Activated CD4-positive, alpha-beta memory T cell treated with anti-CD3 and anti-CD28 coated beads for 36 hours (primary cell): ENCODE data around the gene KLHL35. TPM values are rescaled to one million over a fixed set of nuclear protein-coding genes. Genes with fewer than 3 reads are reported as not detected.
A peak's percentile ranks its signal among the peaks of the same experiment; 100 is the strongest.
"Not testable (repeated sequence)": the region's sequence is repeated elsewhere in the genome, so short reads cannot be mapped to it uniquely, and the experiment has no call there.

ENCODE experiments used
- CTCF ChIA-PET: fragments of 350-600 bp; sonication (Branson Sonifier 250); formaldehyde crosslinking; loops from one replicate; lab custom pipeline; 2021; ENCODE audit warnings: antibody characterized with exemption, inconsistent platforms; lab: Charles Lee
- POLR2A ChIA-PET: fragments of 350-600 bp; sonication (Branson Sonifier 250); formaldehyde crosslinking; loops from one replicate; lab custom pipeline; 2021; ENCODE audit warnings: antibody characterized with exemption; lab: Charles Lee
- DNase-seq: peaks from one replicate; pipeline ENCODE4 v3.0.0-alpha.2; 2020
- H3K27ac Mint-ChIP-seq: one replicate; pipeline ENCODE4 v1.8.0; 2021; ENCODE audit warnings: mixed read lengths
- H3K27me3 Mint-ChIP-seq: one replicate; pipeline ENCODE4 v1.8.0; 2021; ENCODE audit warnings: mixed read lengths
- H3K36me3 Mint-ChIP-seq: one replicate; pipeline ENCODE4 v1.8.0; 2021; ENCODE audit warnings: mixed read lengths
- H3K4me1 Mint-ChIP-seq: one replicate; pipeline ENCODE4 v1.8.0; 2021; ENCODE audit warnings: low read depth, mixed read lengths
- H3K4me3 Mint-ChIP-seq: one replicate; pipeline ENCODE4 v1.8.0; 2021; ENCODE audit warnings: mild to moderate bottlenecking, mixed read lengths
- H3K9me3 Mint-ChIP-seq: one replicate; pipeline ENCODE4 v1.8.0; 2021; ENCODE audit warnings: mixed read lengths
- intact Hi-C: fragments of 100-400 bp; cut with micrococcal nuclease; formaldehyde crosslinking; loops from one replicate; pipeline ENCODE4 v1.15.1; 2023
- total RNA-seq, 2 experiments: library from RNA; stranded (reverse); gene quantifications; one replicate each; pipeline ENCODE4 v1.2.3, GENCODE V29; 2021

KLHL35 gene
- total RNA-seq, 2 experiments from 2014 or later, result 0.12 to 0.51 TPM

DNA sequence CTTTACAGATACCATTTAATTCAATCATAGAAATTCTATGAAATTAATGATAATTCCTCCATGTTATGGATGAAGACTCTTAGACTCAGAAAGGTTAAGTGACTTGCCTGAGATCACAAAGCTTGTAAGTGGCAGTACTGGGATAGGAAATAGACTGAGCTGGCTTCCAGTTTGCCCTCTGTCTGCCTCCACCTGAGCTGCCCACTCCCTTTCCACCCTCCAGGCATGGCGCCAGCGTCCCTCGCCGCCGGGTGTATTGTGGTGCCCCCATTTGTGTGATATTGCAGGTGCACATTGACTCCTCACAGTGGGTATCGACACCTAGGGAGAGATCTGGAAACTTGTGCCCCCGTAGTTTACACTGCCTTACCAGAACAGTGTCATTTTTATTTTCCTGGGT is 43.1 kb downstream of the KLHL35 start:
- POLR2A ChIA-PET, result no interaction called here
- H3K9me3 Mint-ChIP-seq, result no peaks in the 10 kb centered on the region
- intact Hi-C loops, result loop anchor here (5.0 kb wide), 1 partner anchor 57 kb away; no protein-coding TSS in a partner anchor
- peaks cover 3% of the 10 kb centered on the region for H3K4me1 Mint-ChIP-seq
- CTCF ChIA-PET, result interaction anchor here (0.7 to 14.3 kb wide), 9 partner anchors 8 to 141 kb away, joined by 3 to 435 read pairs (median 5); partner anchors contain the start of gene RPS3
- H3K4me3 Mint-ChIP-seq, result no peak overlapping the region
- no peak overlapping the region for H3K27ac Mint-ChIP-seq
- DNase-seq, result no peak
- H3K36me3 Mint-ChIP-seq, result no peaks in the 10 kb centered on the region
- H3K27me3 Mint-ChIP-seq, result peaks cover 6% of the 10 kb centered on the region

DNA sequence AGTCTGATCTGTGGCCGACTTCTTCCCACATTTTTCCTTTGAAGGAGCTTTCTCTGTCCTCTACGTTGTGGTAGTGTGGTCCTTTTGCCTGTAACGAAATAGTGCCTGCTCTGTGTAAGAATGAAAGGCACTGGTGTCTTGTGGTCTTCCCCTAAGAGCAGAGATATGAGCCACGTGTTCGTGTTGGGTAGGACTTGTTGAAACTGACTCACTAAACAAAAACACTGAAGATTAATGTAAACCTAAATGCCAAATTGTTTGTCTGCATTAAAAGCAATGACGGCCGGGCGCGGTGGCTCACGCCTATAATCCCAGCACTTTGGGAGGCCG is 43.8 kb downstream of the KLHL35 start:
- Mint-ChIP-seq H3K4me3 (no peak overlapping the region), H3K4me1 (peaks cover 7% of the 10 kb centered on the region), H3K9me3 (no peaks in the 10 kb centered on the region), H3K27ac (no peak overlapping the region), H3K27me3 (peaks cover 6% of the 10 kb centered on the region), H3K36me3 (no peaks in the 10 kb centered on the region)
- POLR2A ChIA-PET, result interaction anchor here (1.0 kb wide), 1 partner anchor 18 kb away, joined by 5 read pairs; no protein-coding TSS in a partner anchor
- no peak for DNase-seq
- intact Hi-C loops, result loop anchor here (5.0 kb wide), 1 partner anchor 58 kb away; no protein-coding TSS in a partner anchor
- CTCF ChIA-PET, result interaction anchor here (0.6 to 14.3 kb wide), 22 partner anchors 9 to 1767 kb away, joined by 3 to 435 read pairs (median 4); partner anchors contain the start of gene RPS3

- intact Hi-C loops, result loop anchor here (1.0 to 5.0 kb wide), 3 partner anchors 59 to 144 kb away; no protein-coding TSS in a partner anchor
- no peak overlapping the region for H3K4me3 Mint-ChIP-seq
- peak; percentile 84 for DNase-seq
- H3K4me1 Mint-ChIP-seq, result peaks cover 10% of the 10 kb centered on the region
- POLR2A ChIA-PET, result interaction anchor here (1.0 kb wide), 1 partner anchor 19 kb away, joined by 5 read pairs; no protein-coding TSS in a partner anchor
- no peak overlapping the region for H3K27ac Mint-ChIP-seq
- peaks cover 6% of the 10 kb centered on the region for H3K27me3 Mint-ChIP-seq
- no peaks in the 10 kb centered on the region for H3K36me3 Mint-ChIP-seq
- H3K9me3 Mint-ChIP-seq, result no peaks in the 10 kb centered on the region
- CTCF ChIA-PET, result interaction anchor here (0.6 to 14.3 kb wide), 30 partner anchors 10 to 1766 kb away, joined by 3 to 435 read pairs (median 4); partner anchors contain the start of gene RPS3
These were observed 44.4 kb downstream of the KLHL35 start for GRCh38 chr11:75388386-75389275.

- Mint-ChIP-seq H3K27me3 (peaks cover 6% of the 10 kb centered on the region), H3K9me3 (no peaks in the 10 kb centered on the region), H3K4me1 (peaks cover 16% of the 10 kb centered on the region), H3K4me3 (no peak overlapping the region), H3K36me3 (no peaks in the 10 kb centered on the region), H3K27ac (no peak overlapping the region)
- ChIA-PET POLR2A (no interaction called here), CTCF (interaction anchor here (0.6 to 14.3 kb wide), 20 partner anchors 10 to 365 kb away, joined by 3 to 435 read pairs (median 6); partner anchors contain the start of gene RPS3)
- intact Hi-C loops, result loop anchor here (1.0 to 5.0 kb wide), 3 partner anchors 59 to 144 kb away; no protein-coding TSS in a partner anchor
- DNase-seq, result no peak
These were observed 45.2 kb downstream of the KLHL35 start for GRCh38 chr11:75387736-75388294.

DNA sequence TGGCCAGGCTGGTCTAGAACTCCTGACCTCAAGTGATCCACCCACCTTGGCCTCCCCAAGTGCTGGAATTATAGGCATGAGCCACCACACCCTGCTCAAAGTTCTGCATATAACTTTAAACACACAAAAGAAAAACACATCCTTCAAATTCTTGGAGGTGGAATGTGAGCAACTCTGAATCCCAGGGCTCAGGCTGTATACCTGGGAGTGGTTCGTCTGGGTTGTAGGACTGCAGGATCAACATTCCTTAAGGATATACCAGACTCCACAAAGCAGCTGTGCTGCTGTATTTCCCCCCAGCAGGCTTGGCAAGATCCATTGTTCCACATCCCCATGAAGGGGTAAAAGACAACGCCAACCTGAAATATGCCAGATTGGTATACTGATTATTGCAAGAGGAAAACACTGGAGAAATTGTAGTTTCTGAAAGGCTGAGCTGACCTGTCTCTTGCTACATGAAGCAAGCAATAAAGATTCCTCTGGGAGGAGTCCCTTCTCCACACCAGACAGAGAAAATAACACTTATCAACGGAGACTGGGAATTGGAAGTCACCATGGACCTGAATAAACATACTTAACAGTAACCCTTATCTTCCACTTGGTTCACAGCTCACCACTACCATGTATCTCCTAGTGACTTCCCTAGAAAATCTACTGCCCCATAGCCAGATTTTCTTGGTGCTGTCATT is 45.9 kb downstream of the KLHL35 start:
- no peak for DNase-seq
- intact Hi-C loops, result loop anchor here (5.0 kb wide), 1 partner anchor 60 kb away; no protein-coding TSS in a partner anchor
- Mint-ChIP-seq H3K9me3 (no peaks in the 10 kb centered on the region), H3K27ac (no peak overlapping the region), H3K36me3 (no peaks in the 10 kb centered on the region), H3K4me1 (peaks cover 16% of the 10 kb centered on the region), H3K4me3 (no peak overlapping the region), H3K27me3 (peaks cover 6% of the 10 kb centered on the region)
- ChIA-PET POLR2A (no interaction called here), CTCF (interaction anchor here (0.6 to 14.3 kb wide), 11 partner anchors 10 to 150 kb away, joined by 3 to 435 read pairs (median 8); partner anchors contain the start of gene ARRB1)

GRCh38 chr11:75384438-75385080 is 48.4 kb downstream of the KLHL35 start:
- POLR2A ChIA-PET, result no interaction called here

DNA sequence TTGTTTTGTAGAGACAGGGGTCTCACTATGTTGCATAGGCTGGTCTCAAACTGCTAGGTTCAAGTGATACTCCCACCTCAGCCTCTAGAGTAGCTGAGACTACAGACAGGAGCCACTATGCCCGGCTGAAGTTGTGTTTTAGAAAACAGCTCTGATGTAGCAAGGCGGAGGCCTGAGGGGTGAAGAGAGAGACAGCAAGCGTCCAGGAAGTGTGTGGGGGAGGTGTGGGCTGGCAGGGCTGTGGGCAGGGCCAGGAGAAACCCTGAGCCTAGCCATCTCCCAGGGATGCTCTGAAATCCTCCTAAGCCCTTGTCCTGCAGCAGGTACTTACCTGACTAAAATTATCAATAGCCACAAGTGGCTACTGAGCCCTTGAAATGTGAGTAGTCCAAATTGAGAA is 49.8 kb downstream of the KLHL35 start:
- Mint-ChIP-seq H3K27me3 (no peaks in the 10 kb centered on the region), H3K9me3 (no peaks in the 10 kb centered on the region), H3K36me3 (no peaks in the 10 kb centered on the region), H3K4me3 (no peak overlapping the region), H3K4me1 (peaks cover 16% of the 10 kb centered on the region), H3K27ac (peak overlapping the region; percentile 25)
- intact Hi-C loops, result no loop called here
- ChIA-PET POLR2A (no interaction called here), CTCF (interaction anchor here (0.7 to 14.3 kb wide), 7 partner anchors 28 to 486 kb away, joined by 3 to 435 read pairs (median 15); no protein-coding TSS in a partner anchor)
- peak; percentile 53 for DNase-seq

More at GRCh38 chr11:75384438-75385080, 48.4 kb downstream of the KLHL35 start:
- intact Hi-C loops, result loop anchor here (1.0 to 5.0 kb wide), 4 partner anchors 56 to 109 kb away; no protein-coding TSS in a partner anchor
- CTCF ChIA-PET, result interaction anchor here (0.6 to 14.3 kb wide), 27 partner anchors 10 to 242 kb away, joined by 3 to 435 read pairs (median 3); partner anchors contain the start of gene TPBGL
- Mint-ChIP-seq H3K4me3 (peak overlapping the region; percentile 36), H3K27me3 (no peaks in the 10 kb centered on the region), H3K36me3 (no peaks in the 10 kb centered on the region), H3K27ac (peak overlapping the region; percentile 60), H3K9me3 (no peaks in the 10 kb centered on the region), H3K4me1 (peaks cover 16% of the 10 kb centered on the region)
- peak; percentile 80 for DNase-seq

DNA sequence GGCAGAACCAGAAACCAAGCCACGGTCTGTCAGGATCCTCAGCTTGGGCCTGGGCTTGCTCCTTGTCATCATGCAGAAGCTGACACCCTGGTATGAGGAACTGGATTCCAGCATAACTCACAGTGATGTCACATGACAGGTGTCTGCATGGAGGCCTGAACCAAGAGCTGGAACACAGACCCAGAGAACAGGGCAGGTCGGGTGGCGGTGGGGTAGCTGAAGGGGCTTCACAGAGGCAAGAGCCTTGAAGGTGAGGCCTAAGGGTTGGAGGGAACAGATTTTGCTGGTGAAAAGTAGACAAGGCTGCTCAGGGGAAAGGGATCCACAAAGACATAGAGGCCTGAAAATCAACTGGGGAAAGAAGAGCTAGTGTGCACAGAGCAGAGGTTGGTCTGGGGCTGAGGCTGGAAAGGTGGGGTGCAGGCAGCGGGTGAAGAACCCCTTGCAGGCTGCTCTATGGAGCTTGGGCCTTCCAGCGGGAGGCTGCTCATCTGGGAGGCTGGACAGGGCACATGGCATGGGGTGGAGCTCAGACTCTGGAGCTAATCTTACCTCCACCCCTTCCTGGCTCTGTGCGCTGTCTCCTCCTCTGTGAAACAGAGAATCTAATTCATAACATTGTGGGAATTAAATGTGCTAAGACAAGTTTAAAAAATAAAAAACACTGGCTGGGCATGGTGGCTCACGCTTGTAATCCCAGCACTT is 52.1 kb downstream of the KLHL35 start:
- ChIA-PET POLR2A (interaction anchor here (0.6 kb wide), 1 partner anchor 72 kb away, joined by 3 read pairs; no protein-coding TSS in a partner anchor), CTCF (interaction anchor here (1.0 to 14.3 kb wide), 5 partner anchors 9 to 130 kb away, joined by 3 to 435 read pairs (median 19); no protein-coding TSS in a partner anchor)
- Mint-ChIP-seq H3K4me3 (no peak overlapping the region), H3K27me3 (no peaks in the 10 kb centered on the region), H3K4me1 (peaks cover 16% of the 10 kb centered on the region), H3K27ac (no peak overlapping the region), H3K9me3 (no peaks in the 10 kb centered on the region), H3K36me3 (no peaks in the 10 kb centered on the region)
- intact Hi-C loops, result no loop called here
- DNase-seq, result no peak

GRCh38 chr11:75380245-75380644 is 52.8 kb downstream of the KLHL35 start:
- intact Hi-C loops, result no loop called here
- no peaks in the 10 kb centered on the region for H3K36me3 Mint-ChIP-seq
- H3K4me1 Mint-ChIP-seq, result peaks cover 16% of the 10 kb centered on the region
- no peak overlapping the region for H3K4me3 Mint-ChIP-seq
- DNase-seq, result no peak
- H3K27ac Mint-ChIP-seq, result no peak overlapping the region
- H3K9me3 Mint-ChIP-seq, result no peaks in the 10 kb centered on the region
- ChIA-PET POLR2A (no interaction called here), CTCF (interaction anchor here (1.2 to 14.3 kb wide), 2 partner anchors 9 to 103 kb away, joined by 3 to 435 read pairs; no protein-coding TSS in a partner anchor)
- no peaks in the 10 kb centered on the region for H3K27me3 Mint-ChIP-seq

- H3K4me1 Mint-ChIP-seq, H3K9me3 Mint-ChIP-seq, POLR2A ChIA-PET, H3K27me3 Mint-ChIP-seq, H3K36me3 Mint-ChIP-seq, H3K27ac Mint-ChIP-seq, H3K4me3 Mint-ChIP-seq, DNase-seq, intact Hi-C loops: not testable (repeated sequence)
- CTCF ChIA-PET, result interaction anchor here (14.3 kb wide), 1 partner anchor 101 kb away, joined by 435 read pairs; no protein-coding TSS in a partner anchor
These were observed 54.2 kb downstream of the KLHL35 start for GRCh38 chr11:75378776-75379175.
